Measurements from ENCODE around the gene LYSMD2. TPM values are rescaled to one million over a fixed set of nuclear protein-coding genes. Genes with fewer than 3 reads are reported as not detected.
"Not testable (repeated sequence)": the region's sequence is repeated elsewhere in the genome, so short reads cannot be mapped to it uniquely, and the experiment has no call there.

The LYSMD2 gene
- total RNA-seq, result 10 to 100 TPM in 2 of 4 donors, 1 to 10 TPM in 2; 5.6 to 16.8 (median 9.8) TPM
- polyA plus RNA-seq, result 1 to 10 TPM; 4.3 to 9.7 (median 6.8) TPM
- long read RNA-seq, donor 1, transcript LYSMD2-201 (3 exons, 1,759 nt), result major isoform, 18 of 21 reads
- long read RNA-seq, donor 1, partial matches to known transcripts, result 0 of 21 reads
- long read RNA-seq, donor 1, other reads (novel, unspliced or antisense), result 3 of 21 reads
- long read RNA-seq, donor 2, transcript LYSMD2-201 (3 exons, 1,759 nt), result major isoform, 9 of 11 reads
- long read RNA-seq, donor 2, partial matches to known transcripts, result 0 of 11 reads
- long read RNA-seq, donor 2, other reads (novel, unspliced or antisense), result 2 of 11 reads

- H3K27me3 ChIP-seq (ENCODE audit: insufficient read depth in 3 of 3, low read length in 2 of 3), result no peaks in the 10 kb centered on the region
- H3K9me3 ChIP-seq, result no peaks in the 10 kb centered on the region
- DNase-seq (peak; percentile 86 to 88), ATAC-seq (peak; percentile 82 to 90 (median 86))
- peaks cover 32% of the 10 kb centered on the region for H3K4me1 ChIP-seq
- H3K4me3 ChIP-seq, result peak within 1 kb of the TSS; percentile 87
- H3K36me3 ChIP-seq (ENCODE audit: insufficient read depth in 1 of 2, low read depth in 1 of 2), result no peaks in the 10 kb centered on the region
- TF ChIP-seq, protein P1, sequence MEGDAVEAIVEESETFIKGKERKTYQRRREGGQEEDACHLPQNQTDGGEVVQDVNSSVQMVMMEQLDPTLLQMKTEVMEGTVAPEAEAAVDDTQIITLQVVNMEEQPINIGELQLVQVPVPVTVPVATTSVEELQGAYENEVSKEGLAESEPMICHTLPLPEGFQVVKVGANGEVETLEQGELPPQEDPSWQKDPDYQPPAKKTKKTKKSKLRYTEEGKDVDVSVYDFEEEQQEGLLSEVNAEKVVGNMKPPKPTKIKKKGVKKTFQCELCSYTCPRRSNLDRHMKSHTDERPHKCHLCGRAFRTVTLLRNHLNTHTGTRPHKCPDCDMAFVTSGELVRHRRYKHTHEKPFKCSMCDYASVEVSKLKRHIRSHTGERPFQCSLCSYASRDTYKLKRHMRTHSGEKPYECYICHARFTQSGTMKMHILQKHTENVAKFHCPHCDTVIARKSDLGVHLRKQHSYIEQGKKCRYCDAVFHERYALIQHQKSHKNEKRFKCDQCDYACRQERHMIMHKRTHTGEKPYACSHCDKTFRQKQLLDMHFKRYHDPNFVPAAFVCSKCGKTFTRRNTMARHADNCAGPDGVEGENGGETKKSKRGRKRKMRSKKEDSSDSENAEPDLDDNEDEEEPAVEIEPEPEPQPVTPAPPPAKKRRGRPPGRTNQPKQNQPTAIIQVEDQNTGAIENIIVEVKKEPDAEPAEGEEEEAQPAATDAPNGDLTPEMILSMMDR (IDR thresholded peaks at IDR 0.05), result no peak
- intact Hi-C loops (cut with DNase I), result no loop called here
- WGBS, 3 donors, result 0 to 2% (median 0%) methylated on average over 39 to 66 of the region's 67 CpGs
- peak within 1 kb of the TSS; percentile 90 for H3K27ac ChIP-seq
Measured at GRCh38 chr15:51737522-51738305, at the start of gene LYSMD2. LYSMD2 (minus strand) TSS chr15:51737655; CDS start chr15:51737622, 33 bp downstream.

- DNase-seq; ATAC-seq; intact Hi-C loops (cut with DNase I); H3K9me3 ChIP-seq; H3K27ac ChIP-seq; H3K27me3 ChIP-seq (ENCODE audit: insufficient read depth in 3 of 3, low read length in 2 of 3); H3K4me1 ChIP-seq; H3K4me3 ChIP-seq: not testable (repeated sequence)
- peaks cover 0 to 28% of the 10 kb centered on the region in 2 donors for H3K36me3 ChIP-seq (ENCODE audit: insufficient read depth in 1 of 2, low read depth in 1 of 2)
- WGBS, 3 donors, result 93 to 96% (median 95%) methylated on average over 11 of the region's 11 CpGs
Measured at GRCh38 chr15:51787130-51787529, 49.7 kb upstream of the LYSMD2 start.

DNA sequence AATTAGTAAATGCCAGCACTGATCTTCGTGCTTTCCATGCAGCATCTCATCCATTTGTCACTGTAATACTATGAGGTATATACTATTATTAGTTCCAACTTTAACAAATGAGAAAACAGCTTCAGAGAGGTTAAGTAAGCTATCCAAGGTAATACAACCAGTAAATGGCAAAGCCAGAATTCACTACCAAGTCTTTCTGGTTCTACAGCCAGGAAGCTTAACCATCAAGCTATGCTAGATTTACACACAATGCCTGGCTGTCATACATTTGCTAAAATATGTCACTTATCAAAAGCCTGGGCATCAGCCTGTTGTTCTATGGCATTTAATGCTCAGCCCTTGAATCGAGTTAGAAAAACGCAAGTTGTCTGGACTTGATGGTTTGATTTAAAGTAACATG, 46.5 kb upstream of the LYSMD2 start:
- peaks cover 0 to 44% of the 10 kb centered on the region in 2 donors for H3K36me3 ChIP-seq (ENCODE audit: insufficient read depth in 1 of 2, low read depth in 1 of 2)
- ATAC-seq (no peak), DNase-seq (no peak)
- H3K27ac ChIP-seq, result no peak overlapping the region
- H3K4me3 ChIP-seq, result no peak overlapping the region
- H3K4me1 ChIP-seq, result no peaks in the 10 kb centered on the region
- WGBS, 3 donors, result 88 to 92% (median 91%) methylated on average over 3 of the region's 3 CpGs
- H3K9me3 ChIP-seq, result no peaks in the 10 kb centered on the region
- TF ChIP-seq, protein P1 (IDR thresholded peaks at IDR 0.05), result no peak
- intact Hi-C loops (cut with DNase I), result no loop called here
- no peaks in the 10 kb centered on the region for H3K27me3 ChIP-seq (ENCODE audit: insufficient read depth in 3 of 3, low read length in 2 of 3)

GRCh38 chr15:51782357-51782896, 45.0 kb upstream of the LYSMD2 start:
- WGBS, 3 donors, result 79 to 84% (median 82%) methylated on average over 7 of the region's 7 CpGs
- no peak for ATAC-seq
- Histone ChIP-seq H3K27me3 (ENCODE audit: insufficient read depth in 3 of 3, low read length in 2 of 3) (no peaks in the 10 kb centered on the region), H3K4me1 (no peaks in the 10 kb centered on the region), H3K36me3 (ENCODE audit: insufficient read depth in 1 of 2, low read depth in 1 of 2) (peaks cover 0 to 45% of the 10 kb centered on the region in 2 donors), H3K4me3 (no peak overlapping the region), H3K9me3 (no peaks in the 10 kb centered on the region), H3K27ac (no peak overlapping the region)
- TF ChIP-seq, protein P1 (IDR thresholded peaks at IDR 0.05), result no peak
- intact Hi-C loops (cut with DNase I), result no loop called here
- no peak for DNase-seq

- Histone ChIP-seq H3K4me1 (no peaks in the 10 kb centered on the region), H3K9me3 (no peaks in the 10 kb centered on the region), H3K27me3 (ENCODE audit: insufficient read depth in 3 of 3, low read length in 2 of 3) (no peaks in the 10 kb centered on the region), H3K27ac (no peak overlapping the region), H3K36me3 (ENCODE audit: insufficient read depth in 1 of 2, low read depth in 1 of 2) (peaks cover 0 to 39% of the 10 kb centered on the region in 2 donors), H3K4me3 (no peak overlapping the region)
- DNase-seq, result no peak
- intact Hi-C loops (cut with DNase I), result no loop called here
- ATAC-seq, result no peak
- 45 to 83% (median 56%) methylated on average over 2 of the region's 2 CpGs for WGBS, 3 donors
- TF ChIP-seq, protein P1 (IDR thresholded peaks at IDR 0.05), result no peak
Measured at GRCh38 chr15:51781506-51781905, 44.1 kb upstream of the LYSMD2 start.
